Activated T-cell treated with anti-CD3 and anti-CD28 coated beads, Interleukin-2, amount 50 U/mL, for 1 hour (primary cell): ENCODE measurements around the gene MRGPRG.
"Not testable (repeated sequence)": the region's sequence is repeated elsewhere in the genome, so short reads cannot be mapped to it uniquely, and the experiment has no call there.

ENCODE experiments used
- DNase-seq: peaks from one replicate; pipeline ENCODE4 v3.0.0-alpha.2; 2020

Gene MRGPRG

DNA sequence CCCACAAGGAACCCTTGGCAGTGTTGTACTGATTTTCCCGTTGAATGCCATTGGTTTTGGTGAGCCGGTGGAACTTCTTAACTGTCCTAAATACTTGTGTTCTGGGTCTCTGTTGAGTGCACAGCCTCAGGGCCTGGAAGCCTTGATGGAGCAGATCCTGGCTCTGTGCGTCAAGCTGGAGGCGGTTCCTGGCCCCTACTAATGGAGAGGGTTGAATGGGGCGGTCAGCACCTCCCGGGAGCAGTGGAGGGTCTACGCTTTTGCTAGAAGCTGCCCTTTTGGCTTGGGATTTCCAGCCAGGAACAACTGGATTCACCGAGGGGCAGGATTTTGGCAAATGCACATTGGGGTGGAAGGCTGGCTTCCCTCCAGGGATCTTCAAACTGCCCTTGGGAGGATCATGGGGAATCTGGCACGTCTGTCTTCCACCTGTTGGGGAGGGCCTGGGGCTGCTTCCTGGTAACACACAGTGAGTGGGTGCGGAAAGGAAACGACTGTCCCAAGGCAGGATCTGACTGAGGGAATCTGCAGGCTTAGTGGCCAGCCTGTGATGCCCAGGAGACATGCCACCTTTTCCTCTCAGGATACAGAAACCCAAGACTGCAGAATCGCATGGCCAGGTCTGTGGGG lies 46.6 kb downstream of the MRGPRG start:
- no peak for DNase-seq

DNA sequence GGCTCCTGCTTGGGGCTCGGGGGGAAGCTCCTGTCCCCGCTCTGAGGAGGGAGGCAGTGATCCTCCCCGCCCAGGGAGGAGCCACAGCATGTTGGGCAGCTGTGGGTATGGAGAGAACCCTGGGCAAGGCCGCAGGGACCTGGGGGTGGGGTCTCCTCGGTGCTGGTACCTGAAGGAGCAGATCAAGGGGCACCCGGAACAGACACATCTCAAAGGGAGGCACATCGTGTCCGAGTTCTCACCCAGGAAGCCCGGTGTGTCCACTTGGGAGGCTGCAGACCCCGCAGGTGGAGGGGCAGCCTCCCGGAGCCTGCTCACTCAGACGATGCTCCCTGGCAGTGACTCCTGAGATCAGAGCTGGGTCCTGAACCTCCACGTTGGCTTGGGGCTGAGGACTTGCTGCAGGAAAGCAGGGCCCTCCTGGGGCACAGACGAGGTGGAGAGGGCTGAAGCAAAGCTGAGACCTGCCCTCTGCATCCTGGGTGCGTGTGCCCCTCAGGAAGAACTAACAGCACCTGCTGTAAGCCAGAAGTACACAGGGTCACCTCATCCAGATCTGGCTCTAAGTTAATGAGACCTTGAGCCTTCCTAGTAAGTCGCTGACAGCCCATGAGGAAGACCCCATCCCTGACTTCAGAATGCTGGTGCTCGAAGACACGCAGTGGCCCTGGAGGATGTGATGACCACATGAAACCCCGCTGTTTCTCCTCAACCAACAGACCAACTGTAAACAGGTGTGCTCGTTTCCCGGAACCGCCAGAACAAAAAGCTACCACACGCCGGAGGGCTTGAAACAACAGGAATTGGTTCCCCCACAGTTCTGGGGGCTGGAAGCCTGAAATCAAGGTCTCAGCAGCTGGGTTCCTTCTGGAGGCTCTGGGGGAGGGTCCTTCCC lies 47.6 kb downstream of the MRGPRG start:
- no peak for DNase-seq

GRCh38 chr11:3170044-3170755 lies 48.4 kb downstream of the MRGPRG start:
- no peak for DNase-seq

GRCh38 chr11:3169255-3170043 lies 49.2 kb downstream of the MRGPRG start:
- DNase-seq, result no peak

DNA sequence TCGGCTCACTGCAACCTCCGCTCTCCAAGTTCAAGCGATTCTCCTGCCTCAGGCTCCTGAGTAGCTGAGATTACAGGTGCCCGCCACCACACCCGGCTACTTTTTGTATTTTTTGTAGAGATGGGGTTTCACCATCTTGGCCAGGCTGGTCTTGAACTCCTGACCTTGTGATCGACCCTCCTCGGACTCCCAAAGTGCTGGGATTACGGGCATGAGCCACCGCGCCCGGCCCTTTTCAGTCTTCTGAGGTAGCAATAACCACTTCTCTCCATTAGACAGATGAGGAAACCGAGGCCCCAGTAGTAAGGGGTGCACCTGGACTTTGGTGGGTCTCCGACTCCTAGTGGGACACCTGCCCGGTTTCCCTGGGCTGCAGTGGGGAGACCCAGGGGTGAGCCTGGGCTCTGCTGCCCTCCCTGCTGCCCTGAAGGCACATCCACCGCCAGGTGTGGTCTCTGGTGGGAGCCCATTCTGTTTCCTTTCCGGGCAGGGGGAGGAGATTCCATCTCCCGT lies 49.8 kb downstream of the MRGPRG start:
- not testable (repeated sequence) for DNase-seq
